OCI-LY3 (cell line): ENCODE results near the gene MBTD1.

ENCODE experiments used
- EZH2phosphoT487 ChIP-seq: fragments of 200-600 bp; shearing (Covaris generic); IDR thresholded peaks from 2 replicates; pipeline ENCODE4 v1.6.1; 2018; ENCODE audit warnings: antibody characterized with exemption, mixed run types, low read depth
- TF ChIP-seq, protein P1 (sequence below): fragments of 200-600, 300-600 bp; sonication (generic); IDR thresholded peaks from 2 replicates; pipeline ENCODE4 v1.5.1; 2014; ENCODE audit warnings: antibody characterized with exemption, low read length, low read depth

DNA sequence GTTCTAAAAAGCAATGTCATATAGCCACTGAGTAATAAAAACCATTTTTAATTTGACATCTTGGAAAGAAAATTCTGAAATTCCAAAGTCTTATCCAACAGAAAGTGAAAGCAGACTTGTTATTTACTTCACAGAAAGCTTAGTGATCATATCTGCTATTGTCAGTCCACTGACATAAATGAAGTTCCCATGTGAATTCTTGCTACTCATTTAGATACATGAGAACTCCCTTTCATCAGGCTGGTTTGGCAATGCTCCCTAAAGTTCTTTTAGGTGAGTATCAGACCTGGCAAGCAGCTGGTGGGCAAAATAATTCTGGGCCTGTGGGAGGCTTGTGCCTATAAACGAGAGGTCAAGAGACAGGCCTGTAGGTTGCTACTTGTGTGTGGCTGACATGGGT lies 70.2 kb downstream of the MBTD1 start:
- TF ChIP-seq, protein P1, sequence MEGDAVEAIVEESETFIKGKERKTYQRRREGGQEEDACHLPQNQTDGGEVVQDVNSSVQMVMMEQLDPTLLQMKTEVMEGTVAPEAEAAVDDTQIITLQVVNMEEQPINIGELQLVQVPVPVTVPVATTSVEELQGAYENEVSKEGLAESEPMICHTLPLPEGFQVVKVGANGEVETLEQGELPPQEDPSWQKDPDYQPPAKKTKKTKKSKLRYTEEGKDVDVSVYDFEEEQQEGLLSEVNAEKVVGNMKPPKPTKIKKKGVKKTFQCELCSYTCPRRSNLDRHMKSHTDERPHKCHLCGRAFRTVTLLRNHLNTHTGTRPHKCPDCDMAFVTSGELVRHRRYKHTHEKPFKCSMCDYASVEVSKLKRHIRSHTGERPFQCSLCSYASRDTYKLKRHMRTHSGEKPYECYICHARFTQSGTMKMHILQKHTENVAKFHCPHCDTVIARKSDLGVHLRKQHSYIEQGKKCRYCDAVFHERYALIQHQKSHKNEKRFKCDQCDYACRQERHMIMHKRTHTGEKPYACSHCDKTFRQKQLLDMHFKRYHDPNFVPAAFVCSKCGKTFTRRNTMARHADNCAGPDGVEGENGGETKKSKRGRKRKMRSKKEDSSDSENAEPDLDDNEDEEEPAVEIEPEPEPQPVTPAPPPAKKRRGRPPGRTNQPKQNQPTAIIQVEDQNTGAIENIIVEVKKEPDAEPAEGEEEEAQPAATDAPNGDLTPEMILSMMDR, result no peak
- no peak for TF ChIP-seq EZH2phosphoT487
